DMS53 treated with DMSO at 0.1 percent for 48 hours (cell line): ENCODE data around the gene NFKB1.
"Not testable (repeated sequence)": the region's sequence is repeated elsewhere in the genome, so short reads cannot be mapped to it uniquely, and the experiment has no call there.

Experiments used
- DNase-seq: peaks from one replicate; lab custom pipeline; 2025; ENCODE audit not compliant: unreplicated experiment; lab: John Stamatoyannopoulos, UW

The NFKB1 gene

DNA sequence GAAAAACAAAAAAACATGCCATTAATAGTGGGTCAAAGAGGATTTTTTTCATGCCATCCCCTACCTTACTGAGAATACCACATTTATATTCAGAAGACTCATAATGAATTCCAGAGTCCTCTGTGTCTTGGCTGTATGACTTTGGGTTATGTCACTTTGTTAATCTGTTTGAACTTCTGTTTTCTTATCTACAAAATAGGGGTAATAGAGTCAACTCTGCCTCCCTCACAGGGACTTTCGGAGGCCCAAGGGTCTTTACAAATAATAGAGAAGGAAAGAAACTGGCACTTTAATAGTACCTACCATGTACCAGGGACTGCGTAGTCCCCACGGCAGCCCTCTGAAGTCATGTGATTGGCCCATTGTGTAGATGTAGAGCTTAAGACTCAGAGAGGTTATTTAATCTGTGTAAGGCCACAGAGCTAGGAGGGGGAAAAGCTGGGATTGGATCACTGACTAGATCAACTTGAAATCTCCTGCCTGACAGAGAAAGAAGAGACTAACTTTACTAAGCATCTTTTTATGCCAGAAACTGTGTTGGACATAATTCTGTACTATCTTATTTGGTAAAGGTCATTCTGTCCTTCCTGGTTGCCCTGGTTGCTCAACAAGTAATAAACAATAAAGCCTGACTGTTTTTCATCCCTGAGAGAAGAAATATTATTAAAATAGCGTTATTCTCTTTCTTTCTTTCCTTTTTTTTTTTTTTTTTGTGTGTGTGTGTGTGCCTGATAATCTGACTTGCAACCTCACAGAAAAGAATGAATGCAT, 59.6 kb downstream of the NFKB1 start:
- no peak for DNase-seq

DNA sequence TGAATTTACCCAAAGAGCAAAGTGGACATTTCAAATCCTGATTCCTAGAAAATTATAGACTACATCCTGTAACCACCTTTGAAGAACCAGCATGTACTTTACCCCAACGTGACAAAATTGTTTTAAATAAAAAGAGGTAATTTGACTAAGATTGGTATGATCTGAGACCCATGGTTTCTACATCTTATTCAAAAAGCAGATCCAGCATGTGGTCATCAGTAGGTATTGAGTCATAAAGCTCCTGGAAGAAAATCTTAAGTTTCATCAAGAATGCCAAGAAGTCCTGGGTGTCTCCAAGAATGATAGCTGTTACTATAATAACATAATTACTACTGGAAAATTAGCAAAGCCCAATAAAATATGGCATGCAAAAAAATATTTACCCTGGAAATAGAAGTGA, 61.8 kb downstream of the NFKB1 start:
- no peak for DNase-seq

- no peak for DNase-seq
Measured at GRCh38 chr4:102564399-102565059, 63.4 kb downstream of the NFKB1 start.

- no peak for DNase-seq
Measured at GRCh38 chr4:102565696-102566095, 64.5 kb downstream of the NFKB1 start.

DNA sequence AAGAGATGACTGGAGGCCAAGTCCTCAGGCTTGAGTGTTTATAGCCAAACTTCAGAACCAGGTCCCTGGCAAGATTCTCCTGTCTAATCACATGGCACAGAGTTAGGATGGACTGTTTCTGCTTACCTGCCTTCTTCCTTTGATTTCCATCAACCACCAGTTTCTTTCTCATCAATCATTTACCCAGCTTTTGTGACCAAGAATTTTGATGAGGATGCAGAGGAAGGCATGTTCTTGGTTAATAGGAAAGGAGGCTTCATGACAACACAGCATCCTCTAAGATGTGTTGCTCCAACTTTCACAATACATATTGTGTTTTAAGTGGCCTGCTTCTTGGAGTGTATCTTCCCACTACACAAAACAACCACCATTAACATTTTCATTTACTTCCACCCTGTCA, 65.3 kb downstream of the NFKB1 start:
- DNase-seq, result no peak

DNA sequence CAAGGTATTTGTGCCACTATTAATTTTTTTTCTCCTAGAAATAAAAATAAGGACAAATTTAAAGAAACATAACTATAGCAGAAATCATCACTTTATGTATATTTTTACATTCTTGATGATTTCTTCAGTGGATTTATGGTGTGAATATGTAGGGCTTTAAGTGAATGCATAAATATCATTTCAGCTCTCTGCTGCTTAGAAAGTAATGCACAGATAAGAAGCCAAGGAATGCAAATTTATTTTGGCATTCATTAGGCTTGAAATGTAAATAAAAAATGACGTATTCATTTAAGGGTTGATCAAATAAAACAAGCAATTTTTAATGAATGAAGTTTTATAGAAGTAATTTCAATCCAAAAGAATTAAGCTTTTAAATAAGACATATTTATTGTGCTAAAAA, 66.3 kb downstream of the NFKB1 start:
- DNase-seq, result no peak

- no peak for DNase-seq
Measured at GRCh38 chr4:102569200-102569599, 68.0 kb downstream of the NFKB1 start.

DNA sequence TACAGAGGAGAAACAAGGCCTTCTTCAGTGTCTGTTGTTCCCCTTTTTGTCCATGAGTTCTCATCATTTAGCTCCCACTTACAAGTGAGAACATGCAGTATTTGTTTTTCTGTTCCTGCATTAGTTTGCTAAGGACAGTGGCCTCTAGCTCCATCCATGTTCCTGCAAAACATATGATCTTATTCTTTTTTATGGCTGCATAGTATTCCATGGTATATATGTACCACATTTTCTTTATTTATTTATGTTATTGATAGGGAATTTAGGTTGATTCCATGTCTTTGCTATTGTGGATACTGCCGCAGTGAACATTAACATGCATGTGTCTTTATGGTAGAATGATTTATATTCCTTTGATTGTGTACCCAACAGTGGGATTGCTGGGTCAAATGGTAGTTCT, 69.1 kb downstream of the NFKB1 start:
- DNase-seq, result not testable (repeated sequence)

DNA sequence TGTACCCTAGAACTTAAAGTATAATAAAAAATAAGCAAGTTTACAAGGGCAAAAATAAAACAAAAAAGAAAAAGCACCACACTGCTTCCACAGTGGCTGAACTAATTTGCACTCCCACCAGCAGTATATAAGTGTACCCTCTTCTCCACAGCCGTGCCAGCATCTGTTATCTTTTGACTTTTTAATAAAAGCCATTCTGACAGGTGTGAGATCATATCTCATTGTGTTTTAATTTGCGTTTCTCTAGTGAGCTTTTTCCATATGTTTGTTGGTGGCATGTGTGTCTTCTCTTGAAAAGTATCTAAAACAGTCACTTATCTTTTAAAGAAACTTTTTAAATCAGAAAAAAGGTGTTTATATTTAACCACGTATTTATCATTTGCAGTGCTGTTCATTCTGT, 71.3 kb downstream of the NFKB1 start:
- no peak for DNase-seq

GRCh38 chr4:102574317-102574716, 73.2 kb downstream of the NFKB1 start:
- no peak for DNase-seq

GRCh38 chr4:102575369-102576129, 74.4 kb downstream of the NFKB1 start:
- no peak for DNase-seq

DNA sequence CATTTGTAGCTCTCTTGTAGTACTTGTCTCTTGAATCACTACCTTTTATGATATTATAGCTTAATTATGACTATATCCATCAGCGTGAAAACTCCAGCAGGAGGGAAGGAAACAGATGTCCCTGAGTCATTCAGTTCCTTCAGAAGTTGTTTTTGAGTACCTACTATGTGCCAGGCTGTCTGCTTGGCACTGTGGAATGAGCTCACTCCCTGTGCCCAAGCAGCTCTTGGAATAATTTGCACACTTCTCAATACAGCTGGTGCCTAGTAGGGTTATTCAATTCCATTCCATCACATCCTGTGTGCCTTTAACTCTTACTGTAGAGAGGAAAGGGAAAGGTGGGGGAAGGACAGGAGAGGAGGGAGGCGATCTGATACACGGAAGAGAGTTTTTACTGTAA, 77.1 kb downstream of the NFKB1 start:
- no peak for DNase-seq

- DNase-seq, result no peak
Measured at GRCh38 chr4:102578819-102579218, 77.7 kb downstream of the NFKB1 start.

DNA sequence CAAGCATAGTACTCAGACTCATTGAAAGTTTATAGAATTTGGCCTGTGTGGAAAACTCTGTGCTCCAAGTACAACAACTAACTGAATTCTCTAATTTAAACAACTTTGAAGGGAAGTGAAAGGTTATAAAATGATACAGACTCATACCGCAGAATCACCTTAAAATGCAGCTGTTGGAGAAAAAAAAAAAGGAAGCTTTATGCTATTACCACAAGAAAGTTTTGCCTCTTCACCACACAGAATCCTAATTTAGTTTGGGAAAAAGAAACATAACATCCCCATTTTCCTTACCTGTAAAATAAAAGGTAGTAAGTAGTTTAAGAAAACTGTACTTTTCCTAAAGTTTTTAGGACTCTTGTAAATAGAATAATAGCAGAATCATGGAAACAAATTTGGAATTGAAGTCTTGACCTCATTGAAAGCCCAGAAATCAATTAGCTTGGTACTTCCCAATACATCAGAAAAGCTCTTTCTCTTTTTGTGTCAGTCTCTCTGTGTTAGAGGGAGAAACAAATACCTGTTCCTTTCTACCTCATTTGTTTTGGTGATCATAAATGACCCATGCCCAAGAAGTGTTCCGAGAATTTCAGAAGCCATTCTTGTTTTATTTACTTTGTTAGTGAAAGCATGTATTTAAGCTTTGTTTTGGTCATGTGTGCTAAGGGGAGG, 78.8 kb downstream of the NFKB1 start:
- no peak for DNase-seq

GRCh38 chr4:102580463-102580842, 79.3 kb downstream of the NFKB1 start:
- DNase-seq, result no peak

- no peak for DNase-seq
Measured at GRCh38 chr4:102584091-102584490, 82.9 kb downstream of the NFKB1 start.

DNA sequence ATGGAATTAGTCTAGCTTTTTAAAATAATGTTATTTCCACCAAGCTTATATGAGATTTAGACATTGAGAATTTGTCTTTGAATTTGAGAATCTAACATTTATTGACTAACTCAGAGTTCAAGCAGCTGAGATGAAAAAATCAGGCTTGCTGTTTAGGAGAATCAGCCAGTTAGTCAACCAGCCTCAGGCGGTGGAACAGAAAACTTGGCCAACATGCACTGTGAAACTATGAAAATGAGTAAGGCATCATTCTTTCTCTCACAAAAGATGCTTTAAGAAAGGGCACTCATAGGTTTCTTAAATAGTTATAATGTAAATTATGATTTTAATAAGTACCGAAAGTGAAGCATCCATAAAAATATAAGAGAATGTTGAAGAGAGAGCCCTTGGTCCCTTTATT, 84.2 kb downstream of the NFKB1 start:
- no peak for DNase-seq

GRCh38 chr4:102586002-102586643, 85.0 kb downstream of the NFKB1 start:
- no peak for DNase-seq

DNA sequence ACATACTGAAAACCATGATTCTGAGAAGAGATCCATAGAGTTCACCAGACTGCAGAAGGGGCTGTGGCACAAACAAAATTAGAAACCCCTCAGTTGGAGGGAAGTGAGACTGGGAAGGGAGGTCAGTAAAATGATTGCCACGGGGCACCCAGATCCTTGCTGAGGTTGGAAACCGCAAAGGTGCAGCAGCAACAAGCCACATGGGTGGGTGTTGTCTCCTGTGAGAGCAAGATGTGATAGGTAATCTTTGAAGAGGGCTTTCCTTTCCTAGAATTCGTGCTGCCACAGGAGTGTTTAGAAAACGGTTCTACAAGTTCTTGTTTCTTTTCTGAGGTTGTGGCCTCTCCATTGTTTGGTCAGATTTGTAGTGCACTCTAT, 85.5 kb downstream of the NFKB1 start:
- DNase-seq, result no peak

GRCh38 chr4:102589743-102590142, 88.6 kb downstream of the NFKB1 start:
- no peak for DNase-seq

GRCh38 chr4:102592256-102592655, 91.1 kb downstream of the NFKB1 start:
- no peak for DNase-seq
